ENCODE results near the gene CDHR2. TPM values are rescaled to one million over a fixed set of nuclear protein-coding genes. Genes with fewer than 3 reads are reported as not detected.
A peak's percentile ranks its signal among the peaks of the same experiment; 100 is the strongest.
"Not testable (repeated sequence)": the region's sequence is repeated elsewhere in the genome, so short reads cannot be mapped to it uniquely, and the experiment has no call there.

Gene CDHR2
- total RNA-seq, 1 donor from 2014 or later = 0.08 TPM

DNA sequence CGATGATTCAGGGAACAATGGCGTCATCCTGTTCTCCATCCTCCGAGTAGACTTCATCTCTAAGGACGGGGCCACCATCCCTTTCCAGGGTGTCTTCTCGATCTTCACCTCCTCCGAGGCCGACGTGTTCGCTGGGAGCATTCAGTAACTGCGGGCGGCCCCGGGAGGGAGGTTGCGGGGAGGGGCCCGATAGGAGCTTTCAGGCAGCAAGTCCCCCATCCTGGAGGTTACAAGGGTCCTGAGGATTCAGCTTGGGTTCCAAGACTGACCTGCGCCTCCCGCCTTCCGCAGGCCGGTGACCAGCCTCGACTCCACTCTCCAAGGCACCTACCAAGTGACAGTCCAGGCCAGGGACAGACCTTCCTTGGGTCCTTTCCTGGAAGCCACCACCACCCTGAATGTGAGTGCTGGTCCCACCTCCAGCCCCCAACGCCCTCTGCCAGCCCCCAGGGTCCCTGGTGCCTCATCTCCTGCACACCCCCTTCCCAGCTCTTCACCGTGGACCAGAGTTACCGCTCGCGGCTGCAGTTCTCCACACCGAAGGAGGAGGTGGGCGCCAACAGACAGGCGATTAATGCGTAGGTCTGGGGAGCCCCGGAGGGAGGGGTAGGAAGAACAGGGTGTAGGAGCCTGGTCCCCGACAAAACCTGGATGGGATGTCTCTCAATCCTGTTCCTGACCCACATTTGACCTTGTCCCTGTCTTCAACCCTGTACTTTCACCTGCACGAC is 40.1 kb downstream of the CDHR2 start:
- no peak overlapping the region for H3K27ac Mint-ChIP-seq
- no peaks in the 10 kb centered on the region for H3K4me1 Mint-ChIP-seq (ENCODE audit: low read depth)
- H3K27me3 Mint-ChIP-seq (ENCODE audit: insufficient read depth) = no peaks in the 10 kb centered on the region
- no peak overlapping the region for H3K4me3 Mint-ChIP-seq
- intact Hi-C loops (cut with micrococcal nuclease) = no loop called here
- no peaks in the 10 kb centered on the region for H3K36me3 Mint-ChIP-seq (ENCODE audit: low read depth)
- no peak for DNase-seq (ENCODE audit: low spot score)
- H3K9me3 Mint-ChIP-seq = peaks cover 10% of the 10 kb centered on the region

DNA sequence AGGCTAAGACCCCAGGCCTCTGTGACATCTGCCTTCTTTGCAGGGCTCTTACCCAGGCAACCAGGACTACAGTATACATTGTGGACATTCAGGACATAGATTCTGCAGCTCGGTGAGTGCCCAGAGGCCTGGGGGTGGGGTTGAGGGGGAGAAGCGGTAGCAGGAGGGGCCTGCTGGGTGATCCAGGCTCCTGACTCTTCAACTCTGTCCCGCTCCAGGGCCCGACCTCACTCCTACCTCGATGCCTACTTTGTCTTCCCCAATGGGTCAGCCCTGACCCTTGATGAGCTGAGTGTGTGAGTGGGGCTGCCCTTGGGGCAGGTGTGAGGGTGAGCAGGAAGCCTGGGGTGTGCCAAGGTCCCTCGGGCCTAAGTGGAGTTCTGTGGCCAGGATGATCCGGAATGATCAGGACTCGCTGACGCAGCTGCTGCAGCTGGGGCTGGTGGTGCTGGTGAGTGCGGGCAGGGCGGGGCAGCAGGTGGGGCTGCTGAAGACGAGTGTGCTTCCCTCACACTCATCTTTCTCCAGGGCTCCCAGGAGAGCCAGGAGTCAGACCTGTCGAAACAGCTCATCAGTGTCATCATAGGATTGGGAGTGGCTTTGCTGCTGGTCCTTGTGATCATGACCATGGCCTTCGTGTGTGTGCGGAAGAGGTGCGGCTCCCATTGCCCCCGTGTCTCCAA is 41.0 kb downstream of the CDHR2 start:
- H3K27me3 Mint-ChIP-seq (ENCODE audit: insufficient read depth) = peaks cover 4% of the 10 kb centered on the region
- peaks cover 8% of the 10 kb centered on the region for H3K9me3 Mint-ChIP-seq
- DNase-seq (ENCODE audit: low spot score) = no peak
- intact Hi-C loops (cut with micrococcal nuclease) = no loop called here
- no peaks in the 10 kb centered on the region for H3K36me3 Mint-ChIP-seq (ENCODE audit: low read depth)
- no peak overlapping the region for H3K27ac Mint-ChIP-seq
- no peaks in the 10 kb centered on the region for H3K4me1 Mint-ChIP-seq (ENCODE audit: low read depth)
- no peak overlapping the region for H3K4me3 Mint-ChIP-seq

DNA sequence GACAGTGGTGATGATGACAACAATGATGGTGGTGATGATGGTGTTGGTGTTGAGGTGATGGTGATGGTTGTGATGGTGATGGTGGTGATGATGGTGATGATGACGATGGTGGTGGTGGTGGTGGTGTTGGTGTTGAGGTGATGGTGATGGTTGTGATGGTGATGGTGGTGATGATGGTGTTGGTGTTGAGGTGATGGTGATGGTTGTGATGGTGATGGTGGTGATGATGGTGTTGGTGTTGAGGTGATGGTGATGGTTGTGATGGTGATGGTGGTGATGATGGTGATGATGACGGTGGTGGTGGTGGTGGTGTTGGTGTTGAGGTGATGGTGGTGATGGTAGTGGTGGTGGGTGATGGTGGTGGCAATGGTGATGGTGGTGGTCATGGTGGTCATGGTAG is 42.5 kb downstream of the CDHR2 start:
- H3K9me3 Mint-ChIP-seq; H3K4me1 Mint-ChIP-seq (ENCODE audit: low read depth); H3K27ac Mint-ChIP-seq; intact Hi-C loops (cut with micrococcal nuclease); DNase-seq (ENCODE audit: low spot score); H3K27me3 Mint-ChIP-seq (ENCODE audit: insufficient read depth); H3K4me3 Mint-ChIP-seq; H3K36me3 Mint-ChIP-seq (ENCODE audit: low read depth): not testable (repeated sequence)

DNA sequence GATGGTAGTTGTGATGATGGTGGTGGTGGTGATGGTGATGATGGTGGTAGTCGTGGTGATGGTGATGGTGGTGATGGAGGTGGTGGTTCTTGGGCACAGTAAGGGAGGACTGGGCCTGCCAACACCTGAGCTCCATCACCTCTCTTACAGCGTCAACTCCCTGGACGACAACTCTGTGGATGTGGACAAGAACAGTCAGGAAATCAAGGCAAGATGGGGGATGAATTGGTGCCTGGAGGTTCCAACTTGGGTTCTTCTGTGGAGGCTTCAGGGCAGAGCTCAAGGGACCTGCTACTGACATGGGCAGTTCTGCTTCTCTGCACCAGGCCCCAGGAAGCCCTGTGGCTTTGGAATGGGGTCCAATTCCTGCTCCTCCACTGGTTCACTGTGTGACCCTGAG is 43.4 kb downstream of the CDHR2 start:
- Mint-ChIP-seq H3K36me3 (ENCODE audit: low read depth) (no peaks in the 10 kb centered on the region), H3K9me3 (peaks cover 3% of the 10 kb centered on the region), H3K27me3 (ENCODE audit: insufficient read depth) (peaks cover 7% of the 10 kb centered on the region), H3K27ac (no peak overlapping the region), H3K4me3 (no peak overlapping the region), H3K4me1 (ENCODE audit: low read depth) (peaks cover 8% of the 10 kb centered on the region)
- DNase-seq (ENCODE audit: low spot score) = no peak
- intact Hi-C loops (cut with micrococcal nuclease) = no loop called here

- DNase-seq (ENCODE audit: low spot score) = no peak
- no peak overlapping the region for H3K27ac Mint-ChIP-seq
- H3K27me3 Mint-ChIP-seq (ENCODE audit: insufficient read depth) = peaks cover 10% of the 10 kb centered on the region
- H3K9me3 Mint-ChIP-seq = peaks cover 2% of the 10 kb centered on the region
- peaks cover 8% of the 10 kb centered on the region for H3K4me1 Mint-ChIP-seq (ENCODE audit: low read depth)
- intact Hi-C loops (cut with micrococcal nuclease) = no loop called here
- no peaks in the 10 kb centered on the region for H3K36me3 Mint-ChIP-seq (ENCODE audit: low read depth)
- no peak overlapping the region for H3K4me3 Mint-ChIP-seq
Measured at GRCh38 chr5:176593273-176593869, 44.2 kb downstream of the CDHR2 start.

DNA sequence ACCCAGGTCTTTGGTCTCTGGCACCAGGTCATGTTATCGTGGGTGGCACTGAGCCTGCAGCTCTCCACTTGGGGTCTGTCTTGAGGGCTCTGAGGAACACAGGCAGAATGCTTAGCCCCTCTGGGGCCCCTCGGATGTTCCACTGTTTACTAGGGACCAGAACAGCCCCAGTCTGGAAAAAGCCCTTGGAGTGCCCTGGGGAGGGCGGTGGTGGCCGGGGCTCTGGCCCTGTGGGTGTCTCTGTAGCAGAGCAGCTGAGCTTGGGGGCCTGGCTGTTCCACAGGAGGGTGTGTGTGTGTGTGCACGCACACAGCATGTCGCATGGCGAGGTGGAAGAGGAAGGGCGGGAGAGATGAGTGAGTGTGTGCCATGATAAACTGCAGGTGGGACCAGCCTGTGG is 45.4 kb downstream of the CDHR2 start:
- intact Hi-C loops (cut with micrococcal nuclease) = no loop called here
- DNase-seq (ENCODE audit: low spot score) = no peak
- no peak overlapping the region for H3K27ac Mint-ChIP-seq
- peaks cover 2% of the 10 kb centered on the region for H3K36me3 Mint-ChIP-seq (ENCODE audit: low read depth)
- H3K9me3 Mint-ChIP-seq = no peaks in the 10 kb centered on the region
- H3K4me3 Mint-ChIP-seq = no peak overlapping the region
- peaks cover 15% of the 10 kb centered on the region for H3K27me3 Mint-ChIP-seq (ENCODE audit: insufficient read depth)
- H3K4me1 Mint-ChIP-seq (ENCODE audit: low read depth) = peaks cover 8% of the 10 kb centered on the region

DNA sequence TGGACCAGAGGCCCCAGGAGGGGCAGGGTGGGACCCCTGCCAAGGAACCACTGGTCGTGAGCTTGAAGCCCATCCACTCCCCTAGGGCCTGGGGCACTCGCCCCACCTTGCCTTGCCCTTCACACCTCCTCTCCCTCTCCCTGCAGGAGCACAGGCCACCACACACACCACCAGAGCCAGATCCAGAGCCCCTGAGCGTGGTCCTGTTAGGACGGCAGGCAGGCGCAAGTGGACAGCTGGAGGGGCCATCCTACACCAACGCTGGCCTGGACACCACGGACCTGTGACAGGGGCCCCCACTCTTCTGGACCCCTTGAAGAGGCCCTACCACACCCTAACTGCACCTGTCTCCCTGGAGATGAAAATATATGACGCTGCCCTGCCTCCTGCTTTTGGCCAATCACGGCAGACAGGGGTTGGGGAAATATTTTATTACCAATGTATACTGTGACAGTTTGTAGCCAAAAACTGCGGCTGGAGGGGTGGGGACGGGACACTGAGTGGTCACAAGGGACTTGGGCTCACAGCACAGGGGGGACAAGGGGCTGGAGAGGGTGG is 46.3 kb downstream of the CDHR2 start:
- H3K4me3 Mint-ChIP-seq = no peak overlapping the region
- H3K27me3 Mint-ChIP-seq (ENCODE audit: insufficient read depth) = peaks cover 15% of the 10 kb centered on the region

GRCh38 chr5:176596069-176596644 is 47.0 kb downstream of the CDHR2 start:
- H3K4me1 Mint-ChIP-seq (ENCODE audit: low read depth) = peaks cover 8% of the 10 kb centered on the region
- peak overlapping the region; percentile 74 for H3K4me3 Mint-ChIP-seq
- no peaks in the 10 kb centered on the region for H3K9me3 Mint-ChIP-seq
- H3K36me3 Mint-ChIP-seq (ENCODE audit: low read depth) = peaks cover 2% of the 10 kb centered on the region
- intact Hi-C loops (cut with micrococcal nuclease) = loop anchor here (2.0 kb wide), 1 partner anchor 179 kb away; the partner anchor contains the start of gene CLTB
- peak overlapping the region; percentile 58 for H3K27ac Mint-ChIP-seq
- H3K27me3 Mint-ChIP-seq (ENCODE audit: insufficient read depth) = peaks cover 15% of the 10 kb centered on the region
- DNase-seq (ENCODE audit: low spot score) = no peak

More for the DNA sequence above, 46.3 kb downstream of the CDHR2 start:
- Mint-ChIP-seq H3K27ac (no peak overlapping the region), H3K4me1 (ENCODE audit: low read depth) (peaks cover 8% of the 10 kb centered on the region), H3K9me3 (no peaks in the 10 kb centered on the region), H3K36me3 (ENCODE audit: low read depth) (peaks cover 2% of the 10 kb centered on the region)
- intact Hi-C loops (cut with micrococcal nuclease) = no loop called here
- no peak for DNase-seq (ENCODE audit: low spot score)

DNA sequence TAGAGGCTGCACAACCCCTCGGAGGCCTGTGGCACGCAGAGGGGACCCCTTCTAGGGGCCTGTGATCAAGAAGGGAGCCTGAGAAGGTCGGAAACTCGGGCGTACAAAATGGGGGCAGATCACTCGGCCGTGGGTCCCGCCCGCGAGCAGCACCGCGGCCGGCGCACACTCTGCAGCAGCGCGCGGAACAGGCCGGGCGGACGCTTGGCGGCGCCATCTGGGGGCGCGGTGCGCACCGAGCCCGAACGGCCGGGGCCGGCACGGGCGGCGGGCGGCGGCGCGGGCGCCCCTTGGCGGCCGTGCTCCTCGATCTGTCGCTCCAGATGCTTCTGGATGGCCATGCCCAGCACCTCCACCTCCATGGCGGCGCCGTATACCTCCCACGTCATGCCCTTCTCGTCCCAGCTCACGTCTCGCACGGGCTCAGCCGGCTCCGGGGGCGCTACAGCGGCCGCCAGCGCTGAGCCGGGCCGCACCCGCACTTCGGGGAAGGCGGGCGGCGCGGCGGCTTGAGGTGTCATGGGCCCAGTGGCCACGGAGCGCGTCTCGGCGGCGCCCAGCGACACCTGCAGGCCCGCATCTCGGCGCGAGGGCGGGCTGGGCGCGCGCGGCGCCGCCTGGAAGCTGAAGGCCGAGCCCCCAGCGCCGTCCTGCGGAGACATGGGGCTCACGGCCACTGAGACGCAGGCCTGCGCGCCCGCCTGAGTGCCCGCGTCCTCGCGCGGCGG is 47.7 kb downstream of the CDHR2 start:
- Mint-ChIP-seq H3K4me3 (peak overlapping the region; percentile 74), H3K36me3 (ENCODE audit: low read depth) (peaks cover 2% of the 10 kb centered on the region), H3K9me3 (no peaks in the 10 kb centered on the region), H3K4me1 (ENCODE audit: low read depth) (peaks cover 8% of the 10 kb centered on the region), H3K27ac (peak overlapping the region; percentile 58), H3K27me3 (ENCODE audit: insufficient read depth) (peaks cover 15% of the 10 kb centered on the region)
- peak; percentile 58 for DNase-seq (ENCODE audit: low spot score)
- intact Hi-C loops (cut with micrococcal nuclease) = loop anchor here (2.0 kb wide), 1 partner anchor 180 kb away; the partner anchor contains the start of gene CLTB

DNA sequence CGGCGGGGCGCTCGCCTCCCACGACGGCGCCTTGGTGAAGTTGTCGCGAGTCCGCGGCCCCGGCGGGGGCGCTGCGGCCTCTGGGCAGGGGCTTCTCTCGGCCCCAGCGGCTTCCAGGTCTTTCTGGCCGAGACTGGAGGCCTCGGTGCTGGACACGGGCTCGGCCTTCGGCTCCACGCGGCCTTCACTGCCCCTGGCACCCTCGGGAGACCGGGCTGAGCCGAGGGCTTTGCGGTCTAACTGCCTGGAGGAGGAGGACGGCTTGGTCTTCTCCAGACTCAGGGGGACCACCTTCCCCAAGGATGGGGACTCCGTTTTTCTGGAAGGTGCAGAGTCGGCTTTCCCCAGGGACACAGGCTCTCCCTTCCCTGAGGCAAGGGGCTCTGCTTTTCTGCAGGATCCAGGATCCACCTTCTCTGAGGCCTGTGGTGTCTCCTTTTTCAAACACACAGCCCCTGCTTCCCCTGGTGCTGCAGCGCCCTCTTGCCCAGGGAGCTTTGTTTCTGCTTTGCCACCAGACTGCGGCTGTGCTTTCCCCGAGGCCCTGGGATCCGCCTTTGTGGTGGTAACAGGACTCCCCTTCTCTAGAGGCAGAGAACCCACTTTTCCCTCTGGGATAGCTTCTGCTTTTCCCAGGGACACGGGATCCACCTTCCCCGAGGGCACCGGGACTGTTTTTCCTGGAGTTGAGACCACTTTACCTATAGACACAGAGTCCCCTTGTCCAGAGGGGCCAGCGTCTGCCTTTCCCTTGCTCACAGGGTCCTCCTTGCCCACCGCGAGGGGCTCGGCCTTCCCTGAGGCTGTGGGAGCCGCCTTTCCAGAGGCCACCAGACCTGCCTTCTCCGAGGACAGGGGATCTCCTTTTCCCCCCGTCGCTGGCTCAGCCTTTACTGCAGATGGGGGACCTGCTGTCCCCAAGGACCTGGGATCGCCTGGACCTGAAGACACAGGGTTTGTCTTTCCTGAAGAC is 48.6 kb downstream of the CDHR2 start:
- Mint-ChIP-seq H3K4me1 (ENCODE audit: low read depth) (peaks cover 8% of the 10 kb centered on the region), H3K36me3 (ENCODE audit: low read depth) (peaks cover 2% of the 10 kb centered on the region), H3K9me3 (no peaks in the 10 kb centered on the region), H3K27me3 (ENCODE audit: insufficient read depth) (peaks cover 15% of the 10 kb centered on the region), H3K27ac (no peak overlapping the region), H3K4me3 (no peak overlapping the region)
- intact Hi-C loops (cut with micrococcal nuclease) = loop anchor here (2.0 kb wide), 1 partner anchor 181 kb away; the partner anchor contains the start of gene CLTB
- DNase-seq (ENCODE audit: low spot score) = no peak

DNA sequence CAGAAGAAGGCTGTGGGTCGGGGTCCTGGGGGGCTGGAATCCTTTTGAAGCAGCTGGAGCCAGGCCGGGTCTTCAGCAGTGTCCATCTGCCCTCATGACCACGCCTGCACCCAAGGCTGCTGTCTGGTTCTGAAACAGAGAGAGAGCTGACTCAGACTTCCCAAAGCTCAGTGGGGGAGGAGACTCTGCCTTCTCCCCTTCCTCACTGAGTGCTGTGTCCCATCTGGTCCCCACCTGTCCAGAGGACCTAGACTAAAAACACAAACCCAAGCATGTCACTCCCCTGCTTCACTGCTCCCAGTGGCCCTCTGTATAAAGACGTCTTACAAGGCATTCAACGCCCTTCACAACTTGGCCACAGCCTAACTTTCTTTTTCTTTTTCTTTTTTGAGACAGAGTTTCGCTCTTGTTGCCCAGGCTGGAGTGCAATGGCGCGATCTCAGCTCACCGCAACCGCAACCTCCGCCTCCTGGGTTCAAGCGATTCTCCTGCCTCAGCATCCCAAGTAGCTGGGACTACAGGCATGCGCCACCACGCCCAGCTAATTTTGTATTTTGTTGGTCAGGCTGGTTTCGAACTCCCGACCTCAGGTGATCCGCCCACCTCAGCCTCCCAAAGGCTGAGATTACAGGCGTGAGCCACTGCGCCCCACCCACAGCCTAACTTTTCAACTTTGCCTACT is 50.7 kb downstream of the CDHR2 start:
- H3K36me3 Mint-ChIP-seq (ENCODE audit: low read depth); H3K4me1 Mint-ChIP-seq (ENCODE audit: low read depth); H3K9me3 Mint-ChIP-seq; DNase-seq (ENCODE audit: low spot score); intact Hi-C loops (cut with micrococcal nuclease); H3K27ac Mint-ChIP-seq: not testable (repeated sequence)
- Mint-ChIP-seq H3K4me3 (peak overlapping the region; percentile 3), H3K27me3 (ENCODE audit: insufficient read depth) (peaks cover 17% of the 10 kb centered on the region)

Measured in activated T-helper 1 cell treated with anti-CD3 and anti-CD28 coated beads, Interleukin-12 subunit alpha, Interleukin-12 subunit beta, Interleukin-2, Interleukin-4 antibody, amounts not matched to agents 30 ng/mL and 10 ng/mL and 1 ng/mL, durations not matched to agents 14 hours and 24 hours and 36 hours (primary cell).